Measurements from ENCODE around the gene ALK.

The ALK gene

GRCh38 chr2:29902356-29902755, 19.0 kb downstream of the ALK start:
- DNase-seq (ENCODE audit: low spot score), result no peak

GRCh38 chr2:29900971-29901633, 20.3 kb downstream of the ALK start:
- no peak for DNase-seq (ENCODE audit: low spot score)

GRCh38 chr2:29898999-29899398, 22.4 kb downstream of the ALK start:
- no peak for DNase-seq (ENCODE audit: low spot score)

- peak; percentile 28 for DNase-seq (ENCODE audit: low spot score)
These were observed 26.4 kb downstream of the ALK start for GRCh38 chr2:29894822-29895614.

- DNase-seq (ENCODE audit: low spot score), result peak; percentile 7
These were observed 28.7 kb downstream of the ALK start for GRCh38 chr2:29892585-29893259.

- no peak for DNase-seq (ENCODE audit: low spot score)
These were observed 40.2 kb downstream of the ALK start for GRCh38 chr2:29881089-29881730.

GRCh38 chr2:29880084-29880483, 41.3 kb downstream of the ALK start:
- DNase-seq (ENCODE audit: low spot score), result no peak

- no peak for DNase-seq (ENCODE audit: low spot score)
These were observed 41.9 kb downstream of the ALK start for GRCh38 chr2:29879456-29879855.

GRCh38 chr2:29878898-29879297, 42.5 kb downstream of the ALK start:
- DNase-seq (ENCODE audit: low spot score), result no peak

- DNase-seq (ENCODE audit: low spot score), result no peak
These were observed 45.0 kb downstream of the ALK start for GRCh38 chr2:29876374-29876773.

- DNase-seq (ENCODE audit: low spot score), result no peak
These were observed 46.6 kb downstream of the ALK start for GRCh38 chr2:29874745-29875144.

- no peak for DNase-seq (ENCODE audit: low spot score)
These were observed 48.5 kb downstream of the ALK start for GRCh38 chr2:29872870-29873269.

GRCh38 chr2:29871541-29871940, 49.8 kb downstream of the ALK start:
- DNase-seq (ENCODE audit: low spot score), result no peak

GRCh38 chr2:29865512-29865911, 55.9 kb downstream of the ALK start:
- no peak for DNase-seq (ENCODE audit: low spot score)

GRCh38 chr2:29864988-29865387, 56.4 kb downstream of the ALK start:
- no peak for DNase-seq (ENCODE audit: low spot score)

GRCh38 chr2:29855924-29856639, 65.3 kb downstream of the ALK start:
- no peak for DNase-seq (ENCODE audit: low spot score)

- DNase-seq (ENCODE audit: low spot score), result no peak
These were observed 70.6 kb downstream of the ALK start for GRCh38 chr2:29850794-29851193.

- DNase-seq (ENCODE audit: low spot score), result no peak
These were observed 72.6 kb downstream of the ALK start for GRCh38 chr2:29848566-29849310.

- DNase-seq (ENCODE audit: low spot score), result no peak
These were observed 73.5 kb downstream of the ALK start for GRCh38 chr2:29847886-29848285.

- peak; percentile 74 for DNase-seq (ENCODE audit: low spot score)
These were observed 76.6 kb downstream of the ALK start for GRCh38 chr2:29844713-29845326.

Measured in hepatic stellate cell (primary cell).